NB4 (cell line): ENCODE measurements around the gene PRICKLE2.

Experiments used
- POLR2A ChIP-seq: IDR thresholded peaks from 2 replicates; pipeline ENCODE4 v1.6.1; 2011; ENCODE audit warnings: mild to moderate bottlenecking; ENCODE audit not compliant: insufficient read length; ENCODE audit errors: extremely low read depth
- TF ChIP-seq, protein P1 (sequence below): IDR thresholded peaks from one replicate; pipeline ENCODE4 v1.5.1; 2012; ENCODE audit warnings: low read depth, low read length
- TF ChIP-seq, protein P2 (sequence below): IDR thresholded peaks from 2 replicates; pipeline ENCODE4 v1.6.1; 2011; ENCODE audit warnings: low read depth, low read length

GRCh38 chr3:64179860-64180259 lies 45.4 kb downstream of the PRICKLE2 start:
- TF ChIP-seq, protein P1, sequence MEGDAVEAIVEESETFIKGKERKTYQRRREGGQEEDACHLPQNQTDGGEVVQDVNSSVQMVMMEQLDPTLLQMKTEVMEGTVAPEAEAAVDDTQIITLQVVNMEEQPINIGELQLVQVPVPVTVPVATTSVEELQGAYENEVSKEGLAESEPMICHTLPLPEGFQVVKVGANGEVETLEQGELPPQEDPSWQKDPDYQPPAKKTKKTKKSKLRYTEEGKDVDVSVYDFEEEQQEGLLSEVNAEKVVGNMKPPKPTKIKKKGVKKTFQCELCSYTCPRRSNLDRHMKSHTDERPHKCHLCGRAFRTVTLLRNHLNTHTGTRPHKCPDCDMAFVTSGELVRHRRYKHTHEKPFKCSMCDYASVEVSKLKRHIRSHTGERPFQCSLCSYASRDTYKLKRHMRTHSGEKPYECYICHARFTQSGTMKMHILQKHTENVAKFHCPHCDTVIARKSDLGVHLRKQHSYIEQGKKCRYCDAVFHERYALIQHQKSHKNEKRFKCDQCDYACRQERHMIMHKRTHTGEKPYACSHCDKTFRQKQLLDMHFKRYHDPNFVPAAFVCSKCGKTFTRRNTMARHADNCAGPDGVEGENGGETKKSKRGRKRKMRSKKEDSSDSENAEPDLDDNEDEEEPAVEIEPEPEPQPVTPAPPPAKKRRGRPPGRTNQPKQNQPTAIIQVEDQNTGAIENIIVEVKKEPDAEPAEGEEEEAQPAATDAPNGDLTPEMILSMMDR: no peak
- no peak for TF ChIP-seq POLR2A
- TF ChIP-seq, protein P2, sequence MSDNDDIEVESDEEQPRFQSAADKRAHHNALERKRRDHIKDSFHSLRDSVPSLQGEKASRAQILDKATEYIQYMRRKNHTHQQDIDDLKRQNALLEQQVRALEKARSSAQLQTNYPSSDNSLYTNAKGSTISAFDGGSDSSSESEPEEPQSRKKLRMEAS: no peak
